AG10803 (cell line): ENCODE results near the gene ZNRF1.

Experiments used
- DNase-seq: peaks from one replicate; pipeline ENCODE4 v3.0.0; 2010; ENCODE audit warnings: low read depth
- H3K4me3 ChIP-seq: 2 replicates; pipeline ENCODE4 v1.5.1; 2011; ENCODE audit warnings: mild to moderate bottlenecking, low read length, control low read depth
- CTCF ChIP-seq: conservative IDR thresholded peaks from 2 replicates; pipeline ENCODE4 v1.5.1; 2011; ENCODE audit warnings: mild to moderate bottlenecking, low read length, control low read depth, inconsistent platforms

Gene ZNRF1

GRCh38 chr16:75099738-75100602, 101.1 kb downstream of the ZNRF1 start:
- H3K4me3 ChIP-seq = no peak overlapping the region
- no peak for TF ChIP-seq CTCF
- no peak for DNase-seq

GRCh38 chr16:75100603-75100990, 101.8 kb downstream of the ZNRF1 start:
- no peak overlapping the region for H3K4me3 ChIP-seq

GRCh38 chr16:75101635-75102034, 102.8 kb downstream of the ZNRF1 start:
- no peak overlapping the region for H3K4me3 ChIP-seq

More at GRCh38 chr16:75100603-75100990, 101.8 kb downstream of the ZNRF1 start:
- no peak for DNase-seq
- TF ChIP-seq CTCF = no peak

GRCh38 chr16:75102595-75102994, 103.8 kb downstream of the ZNRF1 start:
- H3K4me3 ChIP-seq = no peak overlapping the region
- no peak for TF ChIP-seq CTCF
- no peak for DNase-seq

More at GRCh38 chr16:75101635-75102034, 102.8 kb downstream of the ZNRF1 start:
- TF ChIP-seq CTCF = no peak
- no peak for DNase-seq

- TF ChIP-seq CTCF = no peak
- no peak for DNase-seq
Measured at GRCh38 chr16:75103994-75104393, 105.2 kb downstream of the ZNRF1 start.

GRCh38 chr16:75104836-75105235, 106.0 kb downstream of the ZNRF1 start:
- H3K4me3 ChIP-seq = no peak overlapping the region
- no peak for TF ChIP-seq CTCF
- DNase-seq = no peak

More at GRCh38 chr16:75103994-75104393, 105.2 kb downstream of the ZNRF1 start:
- no peak overlapping the region for H3K4me3 ChIP-seq
